Suprapubic skin (tissue), 4 donors: Measurements from ENCODE around the gene RPS2. TPM values are rescaled to one million over a fixed set of nuclear protein-coding genes. Genes with fewer than 3 reads are reported as not detected.

Experiments used
- DNase-seq, 2 donors: peaks; one replicate each; pipeline ENCODE4 v3.0.0-alpha.2; 2019; ENCODE audit warnings: low spot score in 2 of 2
- H3K27ac ChIP-seq: fragments of 200-600 bp; sonication (generic); one replicate; pipeline ENCODE4 v1.5.1; 2019
- H3K27me3 ChIP-seq: fragments of 200-600 bp; sonication (generic); one replicate; pipeline ENCODE4 v1.5.1; 2019
- H3K36me3 ChIP-seq: fragments of 200-600 bp; sonication (generic); one replicate; pipeline ENCODE4 v1.5.1; 2019
- H3K4me1 ChIP-seq: fragments of 200-600 bp; sonication (generic); one replicate; pipeline ENCODE4 v1.5.1; 2019
- H3K4me3 ChIP-seq: fragments of 200-600 bp; sonication (generic); one replicate; pipeline ENCODE4 v1.5.1; 2019; ENCODE audit warnings: mild to moderate bottlenecking
- H3K9me3 ChIP-seq: fragments of 200-600 bp; sonication (generic); one replicate; pipeline ENCODE4 v1.5.1; 2019
- CTCF ChIP-seq, 2 donors: fragments of 200-600 bp in 1 of 2; fragments of 450-650 bp in 1 of 2; sonication (generic) in 1 of 2; IDR thresholded peaks; one replicate each; pipeline ENCODE4 v1.5.1; 2016 to 2019; ENCODE audit warnings: antibody characterized with exemption in 2 of 2, mild to moderate bottlenecking in 1 of 2, moderate library complexity in 1 of 2
- EP300 ChIP-seq: sonication (generic); formaldehyde crosslinking; IDR thresholded peaks from one replicate; pipeline ENCODE4 v1.6.1; 2017; ENCODE audit warnings: antibody characterized with exemption
- POLR2A ChIP-seq, 2 donors: fragments of 450-650 bp; IDR thresholded peaks; one replicate each; pipeline ENCODE4 v1.6.1; 2017; ENCODE audit warnings: antibody characterized with exemption in 2 of 2, mild to moderate bottlenecking in 2 of 2, moderate library complexity in 2 of 2
- POLR2AphosphoS5 ChIP-seq, 3 donors: sonication (generic); formaldehyde crosslinking; IDR thresholded peaks; one replicate each; pipeline ENCODE4 v1.6.1; 2017; ENCODE audit warnings: antibody characterized with exemption in 3 of 3
- WGBS: methylation state at CpG from one replicate; pipeline ENCODE4 v1.1.5; 2018; 5-methylcytosine and 5-hydroxymethylcytosine counted together
- total RNA-seq, 4 donors: library from RNA; depleted of rRNA; stranded (reverse); fragments of >200 nt; gene quantifications; one replicate each; pipeline ENCODE4 v1.1.0, GENCODE V29; 2016

Gene RPS2
- total RNA-seq, 4 donors from 2014 or later, result 3,268 to 4,213 (median 3,625) TPM

- WGBS, result 13% methylated on average over 11 of the region's 22 CpGs
- peaks cover 36% of the 10 kb centered on the region for H3K4me1 ChIP-seq
- DNase-seq, result no peak
- peaks cover 1% of the 10 kb centered on the region for H3K36me3 ChIP-seq
- H3K27me3 ChIP-seq, result peaks cover 28% of the 10 kb centered on the region
- H3K27ac ChIP-seq, result peak overlapping the region; percentile 35
- peak overlapping the region; percentile 49 for H3K4me3 ChIP-seq
- no peak for TF ChIP-seq POLR2AphosphoS5 (IDR thresholded peaks at IDR 0.05)
- TF ChIP-seq CTCF (IDR thresholded peaks at IDR 0.05), result no peak
- TF ChIP-seq EP300, result no peak
- TF ChIP-seq POLR2A (IDR thresholded peaks at IDR 0.05), result no peak
- H3K9me3 ChIP-seq, result no peaks in the 10 kb centered on the region
These were observed 26.9 kb upstream of the RPS2 start for GRCh38 chr16:1991588-1991947.

DNA sequence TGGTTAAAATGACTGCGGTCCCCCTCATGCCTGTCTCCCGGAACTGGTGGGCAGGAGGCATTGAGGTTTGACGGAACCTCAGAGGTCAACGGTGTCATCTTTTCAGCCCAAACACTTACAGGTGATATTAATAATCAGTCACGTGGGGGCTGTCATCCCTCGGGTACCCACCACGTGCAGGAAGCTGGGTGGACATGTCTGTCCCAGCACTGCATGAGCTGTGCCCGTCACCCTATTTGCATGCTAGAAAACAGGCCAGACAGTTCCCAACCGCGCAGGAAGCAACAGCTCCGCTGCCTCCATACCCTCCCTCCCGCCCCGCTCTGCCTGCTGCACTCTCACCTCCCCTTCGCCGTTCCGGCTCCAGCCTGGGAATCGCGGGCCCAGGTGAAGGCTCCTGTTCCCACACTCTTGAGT, 26.5 kb upstream of the RPS2 start:
- Histone ChIP-seq H3K27ac (no peak overlapping the region), H3K36me3 (peaks cover 5% of the 10 kb centered on the region), H3K27me3 (peaks cover 28% of the 10 kb centered on the region), H3K9me3 (no peaks in the 10 kb centered on the region), H3K4me3 (peak overlapping the region; percentile 49), H3K4me1 (peaks cover 36% of the 10 kb centered on the region)
- WGBS, result 5% methylated on average over 13 of the region's 18 CpGs
- no peak for DNase-seq
- TF ChIP-seq POLR2A (IDR thresholded peaks at IDR 0.05) (no peak), POLR2AphosphoS5 (IDR thresholded peaks at IDR 0.05) (no peak), CTCF (IDR thresholded peaks at IDR 0.05) (no peak), EP300 (no peak)

- H3K4me1 ChIP-seq, result peaks cover 41% of the 10 kb centered on the region
- no peak overlapping the region for H3K27ac ChIP-seq
- WGBS, result 1% methylated on average over 18 of the region's 50 CpGs
- peak overlapping the region; percentile 49 for H3K4me3 ChIP-seq
- H3K9me3 ChIP-seq, result no peaks in the 10 kb centered on the region
- H3K27me3 ChIP-seq, result peaks cover 28% of the 10 kb centered on the region
- peaks cover 11% of the 10 kb centered on the region for H3K36me3 ChIP-seq
- no peak for DNase-seq
- no peak for TF ChIP-seq POLR2A (IDR thresholded peaks at IDR 0.05)
- TF ChIP-seq CTCF (IDR thresholded peaks at IDR 0.05), result no peak
- TF ChIP-seq EP300, result no peak
- TF ChIP-seq POLR2AphosphoS5 (IDR thresholded peaks at IDR 0.05), result no peak
These were observed 25.9 kb upstream of the RPS2 start for GRCh38 chr16:1990351-1991134.

DNA sequence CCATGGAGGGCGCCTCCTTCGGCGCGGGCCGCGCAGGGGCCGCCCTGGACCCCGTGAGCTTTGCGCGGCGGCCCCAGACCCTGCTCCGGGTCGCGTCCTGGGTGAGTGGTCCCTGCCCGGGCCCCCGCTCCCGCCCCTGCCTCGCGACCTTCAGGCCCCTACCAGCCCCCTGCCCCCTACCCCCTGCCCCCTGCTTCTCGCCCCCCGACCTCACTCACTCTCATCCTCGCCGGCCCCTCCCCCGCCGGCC, 25.4 kb upstream of the RPS2 start:
- Histone ChIP-seq H3K27me3 (peaks cover 28% of the 10 kb centered on the region), H3K4me1 (peaks cover 46% of the 10 kb centered on the region), H3K36me3 (peaks cover 12% of the 10 kb centered on the region), H3K4me3 (peak overlapping the region; percentile 49), H3K9me3 (no peaks in the 10 kb centered on the region), H3K27ac (no peak overlapping the region)
- DNase-seq, result no peak
- WGBS, result no CpG with 5 or more reads among the region's 25 CpGs
- TF ChIP-seq CTCF (IDR thresholded peaks at IDR 0.05), result no peak

DNA sequence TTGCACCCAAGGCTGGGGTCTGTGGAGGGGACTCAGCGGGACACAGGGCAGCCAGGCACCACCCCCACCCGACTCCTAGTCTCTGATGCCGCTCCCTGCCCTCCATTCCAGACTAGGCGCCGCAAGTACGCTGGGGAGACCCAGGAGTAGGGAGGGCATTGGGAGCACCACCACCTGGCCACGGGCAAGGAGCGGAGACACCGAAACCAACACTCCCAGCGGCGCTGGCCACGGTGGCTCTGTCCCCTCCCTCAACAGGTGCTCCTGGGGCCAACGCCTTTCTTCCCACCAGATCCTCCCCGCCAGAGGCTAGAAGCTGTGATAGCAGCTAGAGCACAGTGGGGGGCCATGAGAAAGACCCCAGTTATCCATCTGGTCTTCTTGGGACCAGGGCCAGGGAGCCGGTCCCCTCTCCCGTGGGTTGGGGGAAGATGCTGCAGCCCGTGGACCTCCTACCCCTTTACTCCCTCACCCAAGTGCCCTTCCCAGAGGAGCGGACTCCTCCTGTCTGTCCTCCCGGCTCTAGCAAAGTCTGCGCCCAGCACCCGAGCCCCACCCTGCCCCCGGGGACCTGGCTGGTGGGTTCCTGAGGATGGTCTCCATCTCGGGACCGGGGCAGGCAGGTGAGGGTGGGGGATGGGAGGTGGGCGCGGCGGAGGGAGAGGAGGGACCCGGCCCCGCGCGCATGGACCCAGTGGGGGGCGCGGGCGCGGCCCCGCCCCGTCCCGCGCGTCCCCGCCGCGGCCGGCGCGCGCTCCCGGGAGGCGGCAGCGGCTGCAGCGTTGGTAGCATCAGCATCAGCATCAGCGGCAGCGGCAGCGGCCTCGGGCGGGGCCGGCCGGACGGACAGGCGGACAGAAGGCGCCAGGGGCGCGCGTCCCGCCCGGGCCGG, 24.8 kb upstream of the RPS2 start, which contains the start of gene SYNGR3:
TSS of gene SYNGR3 (plus strand) at position 762 of the 892 bp plus-strand sequence. CDS start 133 bp downstream, outside the sequence.
- peaks cover 28% of the 10 kb centered on the region for H3K27me3 ChIP-seq
- WGBS, result 6% methylated on average over 10 of the region's 67 CpGs
- H3K4me1 ChIP-seq, result peaks cover 52% of the 10 kb centered on the region
- peak within 1 kb of the TSS; percentile 49 for H3K4me3 ChIP-seq
- no peaks in the 10 kb centered on the region for H3K9me3 ChIP-seq
- no peak within 1 kb of the TSS for H3K27ac ChIP-seq
- TF ChIP-seq CTCF (IDR thresholded peaks at IDR 0.05), result no peak
- peaks cover 12% of the 10 kb centered on the region for H3K36me3 ChIP-seq
- DNase-seq, result no peak
